ENCODE results near the gene REV3L. TPM values are rescaled to one million over a fixed set of nuclear protein-coding genes. Genes with fewer than 3 reads are reported as not detected.
"Not testable (repeated sequence)": the region's sequence is repeated elsewhere in the genome, so short reads cannot be mapped to it uniquely, and the experiment has no call there.

The REV3L gene
- total RNA-seq, 1 donor from 2014 or later = 26.4 TPM

DNA sequence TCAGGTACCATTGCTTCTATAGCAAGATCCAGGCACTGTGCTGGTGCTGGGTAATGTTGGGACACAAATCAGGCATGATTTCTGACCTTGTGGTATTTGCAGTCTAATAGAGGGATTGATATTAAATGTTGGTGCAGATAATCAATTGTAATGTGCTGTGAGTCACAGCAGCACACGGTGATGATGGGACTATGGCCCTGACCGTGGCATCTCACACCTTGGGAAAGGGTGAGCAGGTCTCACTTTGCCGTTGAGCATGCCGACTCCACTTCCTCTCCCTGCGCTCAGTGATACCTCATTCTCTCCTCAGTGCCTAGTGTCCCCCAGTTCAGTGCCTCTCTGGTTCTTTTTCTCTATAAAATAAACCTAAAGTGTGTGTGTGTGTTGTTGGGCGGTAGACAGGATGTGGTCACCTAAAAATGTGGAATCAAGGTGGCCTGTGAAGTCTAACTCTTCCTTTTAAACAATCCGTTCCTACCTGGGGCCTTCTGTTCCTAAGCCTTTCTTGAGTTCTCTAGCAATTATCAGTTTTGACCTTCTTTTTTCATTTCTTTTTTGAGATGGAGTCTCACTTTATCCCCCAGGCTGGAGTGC lies 188.5 kb downstream of the REV3L start:
- Mint-ChIP-seq H3K4me3 (ENCODE audit: unreplicated experiment) (no peak overlapping the region), H3K27ac (ENCODE audit: unreplicated experiment) (no peak overlapping the region), H3K27me3 (ENCODE audit: unreplicated experiment) (no peaks in the 10 kb centered on the region), H3K36me3 (ENCODE audit: unreplicated experiment) (peaks cover 13% of the 10 kb centered on the region), H3K9me3 (ENCODE audit: unreplicated experiment) (no peaks in the 10 kb centered on the region), H3K4me1 (ENCODE audit: unreplicated experiment) (peaks cover 3% of the 10 kb centered on the region)
- TF ChIP-seq, protein P1, sequence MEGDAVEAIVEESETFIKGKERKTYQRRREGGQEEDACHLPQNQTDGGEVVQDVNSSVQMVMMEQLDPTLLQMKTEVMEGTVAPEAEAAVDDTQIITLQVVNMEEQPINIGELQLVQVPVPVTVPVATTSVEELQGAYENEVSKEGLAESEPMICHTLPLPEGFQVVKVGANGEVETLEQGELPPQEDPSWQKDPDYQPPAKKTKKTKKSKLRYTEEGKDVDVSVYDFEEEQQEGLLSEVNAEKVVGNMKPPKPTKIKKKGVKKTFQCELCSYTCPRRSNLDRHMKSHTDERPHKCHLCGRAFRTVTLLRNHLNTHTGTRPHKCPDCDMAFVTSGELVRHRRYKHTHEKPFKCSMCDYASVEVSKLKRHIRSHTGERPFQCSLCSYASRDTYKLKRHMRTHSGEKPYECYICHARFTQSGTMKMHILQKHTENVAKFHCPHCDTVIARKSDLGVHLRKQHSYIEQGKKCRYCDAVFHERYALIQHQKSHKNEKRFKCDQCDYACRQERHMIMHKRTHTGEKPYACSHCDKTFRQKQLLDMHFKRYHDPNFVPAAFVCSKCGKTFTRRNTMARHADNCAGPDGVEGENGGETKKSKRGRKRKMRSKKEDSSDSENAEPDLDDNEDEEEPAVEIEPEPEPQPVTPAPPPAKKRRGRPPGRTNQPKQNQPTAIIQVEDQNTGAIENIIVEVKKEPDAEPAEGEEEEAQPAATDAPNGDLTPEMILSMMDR (IDR thresholded peaks at IDR 0.05) = no peak
- DNase-seq (ENCODE audit: extremely low spot score, unreplicated experiment) = no peak

DNA sequence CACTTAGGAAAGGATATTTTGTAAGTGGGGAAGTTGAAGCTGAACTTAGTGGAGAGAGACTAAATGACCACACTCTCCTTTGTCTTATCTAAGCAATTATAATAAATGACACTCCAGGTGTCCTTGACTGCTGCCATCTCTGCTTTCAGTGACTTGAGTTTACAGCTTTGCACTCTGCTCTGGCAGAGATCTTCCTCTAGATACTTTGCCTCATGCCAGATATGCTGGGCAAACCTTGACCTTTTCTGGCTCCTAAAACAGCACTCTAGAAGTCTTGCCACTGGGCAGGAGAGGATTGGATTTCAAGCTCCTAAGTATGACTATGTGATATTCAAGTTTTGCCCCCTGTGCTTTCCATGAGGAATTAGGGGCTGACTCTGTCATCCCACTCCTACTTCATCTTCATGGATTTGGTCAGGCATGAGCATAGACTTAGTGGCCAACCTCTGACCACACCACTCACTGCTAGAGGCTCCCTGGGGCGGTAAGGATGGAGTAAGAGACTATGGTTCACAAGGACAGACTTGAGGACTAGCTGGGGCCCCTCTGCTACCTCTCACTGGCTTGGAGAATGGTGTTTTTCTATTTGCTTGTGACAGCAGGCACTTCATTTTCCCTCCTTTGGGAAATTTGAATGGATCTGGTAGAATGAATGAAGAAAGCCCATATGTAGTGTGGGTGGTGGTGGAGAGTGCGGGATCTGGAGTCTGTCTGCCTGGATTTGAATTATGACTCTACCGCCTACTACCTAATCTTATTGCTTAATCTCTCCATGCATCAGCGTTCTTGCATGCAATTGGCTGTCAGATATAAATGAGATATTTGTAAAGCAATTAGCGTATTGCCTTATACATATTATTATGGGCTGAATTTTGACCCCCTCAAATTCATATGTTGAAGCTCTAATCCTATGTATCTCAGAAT lies 191.4 kb downstream of the REV3L start:
- Mint-ChIP-seq H3K9me3 (ENCODE audit: unreplicated experiment) (no peaks in the 10 kb centered on the region), H3K4me1 (ENCODE audit: unreplicated experiment) (peaks cover 3% of the 10 kb centered on the region), H3K27me3 (ENCODE audit: unreplicated experiment) (no peaks in the 10 kb centered on the region), H3K27ac (ENCODE audit: unreplicated experiment) (no peak overlapping the region), H3K4me3 (ENCODE audit: unreplicated experiment) (no peak overlapping the region), H3K36me3 (ENCODE audit: unreplicated experiment) (peaks cover 11% of the 10 kb centered on the region)
- TF ChIP-seq, protein P1 (IDR thresholded peaks at IDR 0.05) = no peak
- no peak for DNase-seq (ENCODE audit: extremely low spot score, unreplicated experiment)

DNA sequence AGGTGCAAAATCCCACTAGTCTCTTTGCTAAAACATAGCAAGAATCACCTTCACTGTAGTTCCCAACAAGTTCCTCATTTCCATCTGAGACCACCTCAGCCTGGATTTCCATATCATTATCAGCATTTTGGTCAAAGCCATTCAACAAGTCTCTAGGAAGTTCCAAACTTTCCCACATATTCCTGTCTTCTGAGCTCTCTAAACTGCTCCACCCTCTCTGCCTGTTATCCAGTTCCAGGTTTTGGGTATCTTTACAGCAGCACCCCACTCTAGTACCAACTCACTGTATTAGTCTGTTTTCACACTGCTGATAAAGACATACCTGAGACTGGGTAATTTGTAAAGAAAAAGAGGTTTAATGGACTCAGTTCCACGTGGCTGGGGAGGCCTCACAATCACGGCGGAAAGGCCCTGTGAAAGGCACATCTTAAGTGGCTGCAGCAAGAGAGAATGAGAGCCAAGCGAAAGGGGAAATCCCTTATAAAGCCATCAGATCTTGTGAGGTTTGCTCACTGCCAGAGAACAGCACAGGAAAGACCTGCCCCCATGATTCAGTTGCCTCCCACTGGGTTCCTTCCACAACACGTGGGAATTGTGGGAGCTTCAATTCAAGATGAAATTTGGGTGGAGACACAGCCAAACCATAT lies 192.2 kb downstream of the REV3L start:
- H3K36me3 Mint-ChIP-seq (ENCODE audit: unreplicated experiment) = peaks cover 12% of the 10 kb centered on the region
- not testable (repeated sequence) for H3K27ac Mint-ChIP-seq (ENCODE audit: unreplicated experiment); H3K27me3 Mint-ChIP-seq (ENCODE audit: unreplicated experiment); H3K4me3 Mint-ChIP-seq (ENCODE audit: unreplicated experiment); H3K4me1 Mint-ChIP-seq (ENCODE audit: unreplicated experiment); DNase-seq (ENCODE audit: extremely low spot score, unreplicated experiment); H3K9me3 Mint-ChIP-seq (ENCODE audit: unreplicated experiment)

DNA sequence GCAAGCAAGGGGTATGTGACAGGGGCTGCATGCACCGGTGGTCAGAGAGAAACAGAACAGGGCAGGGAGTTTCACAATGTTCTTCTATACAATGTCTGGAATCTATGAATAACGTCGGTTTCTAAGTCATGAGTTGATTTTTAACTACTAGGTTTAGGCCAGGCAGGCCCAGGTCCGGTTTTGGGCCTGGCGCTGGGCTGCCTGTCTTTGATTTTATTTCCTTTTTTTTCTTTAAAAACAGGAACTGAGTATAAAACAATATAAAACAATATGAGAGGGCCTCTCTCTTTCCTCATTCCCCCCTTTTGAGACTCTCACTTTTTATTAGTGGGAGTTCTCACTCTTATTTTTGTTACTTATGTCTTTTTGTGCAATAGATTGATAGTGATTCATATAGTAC lies 198.7 kb downstream of the REV3L start:
- not testable (repeated sequence) for H3K4me1 Mint-ChIP-seq (ENCODE audit: unreplicated experiment); H3K9me3 Mint-ChIP-seq (ENCODE audit: unreplicated experiment); DNase-seq (ENCODE audit: extremely low spot score, unreplicated experiment); H3K27me3 Mint-ChIP-seq (ENCODE audit: unreplicated experiment); H3K27ac Mint-ChIP-seq (ENCODE audit: unreplicated experiment); H3K4me3 Mint-ChIP-seq (ENCODE audit: unreplicated experiment)
- peaks cover 35% of the 10 kb centered on the region for H3K36me3 Mint-ChIP-seq (ENCODE audit: unreplicated experiment)

DNA sequence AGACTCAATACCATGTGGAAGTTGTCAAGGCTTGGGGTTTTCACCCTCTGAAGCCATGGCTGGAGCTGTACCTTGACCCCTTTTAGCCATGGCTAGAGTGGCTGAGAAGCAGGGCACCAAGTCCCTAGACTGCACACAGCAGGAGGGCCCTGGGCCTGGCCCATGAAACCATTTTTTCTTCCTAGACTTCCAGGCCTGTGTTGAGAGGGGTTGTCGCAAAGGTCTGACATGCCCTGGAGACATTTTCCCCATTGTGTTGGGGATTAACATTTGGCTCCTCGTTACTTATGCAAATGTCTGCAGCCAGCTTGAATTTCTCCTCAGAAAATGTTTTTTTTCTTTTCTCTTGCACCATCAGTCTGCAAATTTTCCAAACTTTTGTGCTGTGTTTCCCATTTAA lies 199.3 kb downstream of the REV3L start:
- Mint-ChIP-seq H3K9me3 (ENCODE audit: unreplicated experiment) (peaks cover 5% of the 10 kb centered on the region), H3K27me3 (ENCODE audit: unreplicated experiment) (no peaks in the 10 kb centered on the region), H3K4me1 (ENCODE audit: unreplicated experiment) (no peaks in the 10 kb centered on the region), H3K27ac (ENCODE audit: unreplicated experiment) (no peak overlapping the region), H3K4me3 (ENCODE audit: unreplicated experiment) (no peak overlapping the region), H3K36me3 (ENCODE audit: unreplicated experiment) (peaks cover 35% of the 10 kb centered on the region)
- no peak for DNase-seq (ENCODE audit: extremely low spot score, unreplicated experiment)
- TF ChIP-seq, protein P1 (IDR thresholded peaks at IDR 0.05) = no peak

DNA sequence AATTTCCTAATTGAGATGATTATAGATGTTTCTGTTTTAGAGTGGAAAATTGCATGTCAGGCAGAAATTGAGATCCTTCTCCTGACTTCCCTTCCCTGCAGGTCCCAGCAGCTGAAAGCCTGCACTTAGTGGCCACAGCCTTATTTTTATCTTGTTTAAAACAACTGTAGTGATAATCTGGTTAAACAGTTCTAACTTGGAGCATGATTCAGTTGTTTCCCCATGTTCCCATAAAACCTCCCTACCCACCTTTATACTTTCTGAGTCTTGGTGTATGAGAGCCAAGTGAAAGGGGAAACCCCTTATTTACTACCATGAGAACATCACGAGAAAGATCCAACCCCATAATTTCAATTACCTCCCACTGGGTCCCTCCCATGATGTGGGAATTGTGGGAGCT lies 200.5 kb downstream of the REV3L start:
- TF ChIP-seq, protein P1 (IDR thresholded peaks at IDR 0.05) = no peak
- H3K27ac Mint-ChIP-seq (ENCODE audit: unreplicated experiment) = no peak overlapping the region
- H3K27me3 Mint-ChIP-seq (ENCODE audit: unreplicated experiment) = no peaks in the 10 kb centered on the region
- H3K36me3 Mint-ChIP-seq (ENCODE audit: unreplicated experiment) = peaks cover 47% of the 10 kb centered on the region
- no peaks in the 10 kb centered on the region for H3K4me1 Mint-ChIP-seq (ENCODE audit: unreplicated experiment)
- DNase-seq (ENCODE audit: extremely low spot score, unreplicated experiment) = no peak
- peaks cover 15% of the 10 kb centered on the region for H3K9me3 Mint-ChIP-seq (ENCODE audit: unreplicated experiment)
- no peak overlapping the region for H3K4me3 Mint-ChIP-seq (ENCODE audit: unreplicated experiment)

All from osteocyte (in vitro differentiated cells).